ENCODE data around the gene SPEG.

Gene SPEG

GRCh38 chr2:219485201-219485580 is 50.5 kb downstream of the SPEG start:
- Histone ChIP-seq H4K20me1 (ENCODE audit: insufficient read depth, low read length) (no peaks in the 10 kb centered on the region), H3K4me1 (ENCODE audit: low read length) (no peaks in the 10 kb centered on the region), H3K9ac (ENCODE audit: low read length) (no peak overlapping the region), H3K36me3 (replicated peaks; ENCODE audit: low read depth, low read length) (no peaks in the 10 kb centered on the region), H3K27me3 (ENCODE audit: low read depth, low read length) (no peaks in the 10 kb centered on the region), H3K27ac (ENCODE audit: low read length) (no peak overlapping the region), H3K79me2 (ENCODE audit: low read length) (no peaks in the 10 kb centered on the region), H3K4me3 (ENCODE audit: low read length) (no peak overlapping the region), H3K9me3 (ENCODE audit: insufficient read depth, low read length) (no peaks in the 10 kb centered on the region), H3K4me2 (ENCODE audit: low read length) (no peak overlapping the region), H2AFZ (ENCODE audit: low read depth, low read length) (no peak overlapping the region)
- TF ChIP-seq, protein P1, sequence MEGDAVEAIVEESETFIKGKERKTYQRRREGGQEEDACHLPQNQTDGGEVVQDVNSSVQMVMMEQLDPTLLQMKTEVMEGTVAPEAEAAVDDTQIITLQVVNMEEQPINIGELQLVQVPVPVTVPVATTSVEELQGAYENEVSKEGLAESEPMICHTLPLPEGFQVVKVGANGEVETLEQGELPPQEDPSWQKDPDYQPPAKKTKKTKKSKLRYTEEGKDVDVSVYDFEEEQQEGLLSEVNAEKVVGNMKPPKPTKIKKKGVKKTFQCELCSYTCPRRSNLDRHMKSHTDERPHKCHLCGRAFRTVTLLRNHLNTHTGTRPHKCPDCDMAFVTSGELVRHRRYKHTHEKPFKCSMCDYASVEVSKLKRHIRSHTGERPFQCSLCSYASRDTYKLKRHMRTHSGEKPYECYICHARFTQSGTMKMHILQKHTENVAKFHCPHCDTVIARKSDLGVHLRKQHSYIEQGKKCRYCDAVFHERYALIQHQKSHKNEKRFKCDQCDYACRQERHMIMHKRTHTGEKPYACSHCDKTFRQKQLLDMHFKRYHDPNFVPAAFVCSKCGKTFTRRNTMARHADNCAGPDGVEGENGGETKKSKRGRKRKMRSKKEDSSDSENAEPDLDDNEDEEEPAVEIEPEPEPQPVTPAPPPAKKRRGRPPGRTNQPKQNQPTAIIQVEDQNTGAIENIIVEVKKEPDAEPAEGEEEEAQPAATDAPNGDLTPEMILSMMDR (IDR thresholded peaks at IDR 0.05; ENCODE audit: low read depth, low read length): no peak
- no peak for TF ChIP-seq EZH2phosphoT487 (IDR thresholded peaks at IDR 0.05; ENCODE audit: low read depth)

DNA sequence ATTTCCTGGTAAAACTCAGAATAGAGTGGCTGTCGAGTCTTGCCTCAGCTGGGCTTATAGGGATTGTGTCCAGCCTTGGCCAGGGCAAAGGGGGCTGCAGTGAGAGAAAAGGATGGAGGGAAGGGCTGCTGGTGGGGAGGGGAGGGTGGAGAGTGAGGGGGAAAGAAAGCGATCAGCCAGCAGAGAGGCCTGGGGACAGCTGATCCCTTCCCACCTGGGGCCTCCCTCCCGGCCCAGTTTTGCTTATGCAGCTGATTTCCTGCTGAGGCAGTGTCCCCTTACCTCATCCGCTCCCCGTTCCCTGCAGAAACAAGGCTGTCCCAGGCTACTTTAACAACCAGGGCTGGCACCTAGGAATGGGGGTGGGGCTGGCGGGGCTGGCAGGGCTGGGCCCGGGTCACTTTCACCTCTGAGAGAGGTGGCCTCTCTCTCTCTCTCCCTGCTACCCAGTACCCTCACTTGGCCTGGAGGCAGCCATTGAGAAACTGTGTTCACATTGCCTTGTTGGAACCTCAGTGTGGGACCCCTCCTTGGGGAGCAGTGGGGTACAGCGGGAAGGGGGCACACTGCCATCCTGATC is 51.8 kb downstream of the SPEG start:
- Histone ChIP-seq H4K20me1 (ENCODE audit: insufficient read depth, low read length) (no peaks in the 10 kb centered on the region), H3K79me2 (ENCODE audit: low read length) (no peaks in the 10 kb centered on the region), H3K9ac (ENCODE audit: low read length) (no peak overlapping the region), H3K27ac (ENCODE audit: low read length) (no peak overlapping the region), H3K4me1 (ENCODE audit: low read length) (no peaks in the 10 kb centered on the region), H3K36me3 (replicated peaks; ENCODE audit: low read depth, low read length) (no peaks in the 10 kb centered on the region), H3K4me3 (ENCODE audit: low read length) (no peak overlapping the region), H3K27me3 (ENCODE audit: low read depth, low read length) (no peaks in the 10 kb centered on the region), H3K4me2 (ENCODE audit: low read length) (no peak overlapping the region), H3K9me3 (ENCODE audit: insufficient read depth, low read length) (no peaks in the 10 kb centered on the region), H2AFZ (ENCODE audit: low read depth, low read length) (no peak overlapping the region)
- TF ChIP-seq EZH2phosphoT487 (IDR thresholded peaks at IDR 0.05; ENCODE audit: low read depth): no peak
- TF ChIP-seq, protein P1 (IDR thresholded peaks at IDR 0.05; ENCODE audit: low read depth, low read length): no peak

DNA sequence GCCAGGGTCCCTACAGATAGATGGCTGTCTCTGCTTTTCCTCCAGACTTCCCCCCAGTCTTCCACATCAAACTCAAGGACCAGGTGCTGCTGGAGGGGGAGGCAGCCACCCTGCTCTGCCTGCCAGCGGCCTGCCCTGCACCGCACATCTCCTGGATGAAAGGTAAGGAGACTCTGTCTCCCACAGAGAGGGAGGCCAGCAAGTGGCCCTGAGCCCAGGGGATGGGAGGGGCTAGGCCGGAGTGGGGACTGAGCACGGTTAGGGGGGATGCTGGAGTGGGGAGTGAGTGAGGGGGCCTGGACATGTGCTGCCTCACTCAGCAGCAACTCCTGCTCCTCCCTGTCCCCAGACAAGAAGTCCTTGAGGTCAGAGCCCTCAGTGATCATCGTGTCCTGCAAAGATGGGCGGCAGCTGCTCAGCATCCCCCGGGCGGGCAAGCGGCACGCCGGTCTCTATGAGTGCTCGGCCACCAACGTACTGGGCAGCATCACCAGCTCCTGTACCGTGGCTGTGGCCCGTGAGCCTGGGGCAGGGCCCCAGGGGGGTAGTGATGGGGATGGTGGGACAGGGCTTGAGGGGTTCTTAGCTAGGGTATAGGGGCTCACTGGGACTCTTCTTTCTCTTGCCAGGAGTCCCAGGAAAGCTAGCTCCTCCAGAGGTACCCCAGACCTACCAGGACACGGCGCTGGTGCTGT is 53.7 kb downstream of the SPEG start:
- Histone ChIP-seq H3K4me3 (ENCODE audit: low read length) (no peak overlapping the region), H3K9ac (ENCODE audit: low read length) (no peak overlapping the region), H2AFZ (ENCODE audit: low read depth, low read length) (no peak overlapping the region), H3K79me2 (ENCODE audit: low read length) (no peaks in the 10 kb centered on the region), H4K20me1 (ENCODE audit: insufficient read depth, low read length) (no peaks in the 10 kb centered on the region), H3K27ac (ENCODE audit: low read length) (no peak overlapping the region), H3K36me3 (replicated peaks; ENCODE audit: low read depth, low read length) (no peaks in the 10 kb centered on the region), H3K9me3 (ENCODE audit: insufficient read depth, low read length) (no peaks in the 10 kb centered on the region), H3K27me3 (ENCODE audit: low read depth, low read length) (no peaks in the 10 kb centered on the region), H3K4me2 (ENCODE audit: low read length) (no peak overlapping the region), H3K4me1 (ENCODE audit: low read length) (no peaks in the 10 kb centered on the region)
- TF ChIP-seq, protein P1 (IDR thresholded peaks at IDR 0.05; ENCODE audit: low read depth, low read length): no peak
- TF ChIP-seq EZH2phosphoT487 (IDR thresholded peaks at IDR 0.05; ENCODE audit: low read depth): no peak

GRCh38 chr2:219488844-219489194 is 54.2 kb downstream of the SPEG start:
- no peaks in the 10 kb centered on the region for H3K27me3 ChIP-seq (ENCODE audit: low read depth, low read length)
- H3K9ac ChIP-seq (ENCODE audit: low read length): no peak overlapping the region
- no peaks in the 10 kb centered on the region for H3K4me1 ChIP-seq (ENCODE audit: low read length)
- no peak overlapping the region for H3K4me2 ChIP-seq (ENCODE audit: low read length)
- H3K9me3 ChIP-seq (ENCODE audit: insufficient read depth, low read length): no peaks in the 10 kb centered on the region
- H3K4me3 ChIP-seq (ENCODE audit: low read length): no peak overlapping the region
- H3K36me3 ChIP-seq (replicated peaks; ENCODE audit: low read depth, low read length): no peaks in the 10 kb centered on the region
- TF ChIP-seq EZH2phosphoT487 (IDR thresholded peaks at IDR 0.05; ENCODE audit: low read depth): no peak
- no peaks in the 10 kb centered on the region for H3K79me2 ChIP-seq (ENCODE audit: low read length)
- H4K20me1 ChIP-seq (ENCODE audit: insufficient read depth, low read length): no peaks in the 10 kb centered on the region
- H2AFZ ChIP-seq (ENCODE audit: low read depth, low read length): no peak overlapping the region
- H3K27ac ChIP-seq (ENCODE audit: low read length): no peak overlapping the region

All from OCI-LY3 (cell line).